GM13976 (cell line): ENCODE data around the gene GLT6D1.
A peak's percentile ranks its signal among the peaks of the same experiment; 100 is the strongest.
"Not testable (repeated sequence)": the region's sequence is repeated elsewhere in the genome, so short reads cannot be mapped to it uniquely, and the experiment has no call there.

Experiments used
- DNase-seq: peaks from one replicate; pipeline ENCODE4 v3.0.0; 2012; ENCODE audit warnings: low spot score
- CTCF ChIP-seq: IDR thresholded peaks from 2 replicates; pipeline ENCODE4 v1.5.1; 2012; ENCODE audit warnings: borderline replicate concordance, mild to moderate bottlenecking; ENCODE audit not compliant: insufficient read depth; ENCODE audit errors: extremely low read depth, missing control alignments, control extremely low read depth
- in situ Hi-C: fragments of 300-500 bp; cut with MboI; formaldehyde crosslinking; loops from one replicate; pipeline ENCODE4 v1.12.0; 2022; ENCODE audit warnings: low sequenced_read_pairs, mixed read lengths, inconsistent platforms; ENCODE audit not compliant: unreplicated experiment

Gene GLT6D1

GRCh38 chr9:135671591-135672041 is 32.3 kb upstream of the GLT6D1 start:
- DNase-seq = no peak
- TF ChIP-seq CTCF = no peak
- in situ Hi-C loops = no loop called here

- in situ Hi-C loops = no loop called here
- DNase-seq = no peak
- TF ChIP-seq CTCF = no peak
Measured at GRCh38 chr9:135670721-135671590, 31.6 kb upstream of the GLT6D1 start.

GRCh38 chr9:135669616-135670285 is 30.4 kb upstream of the GLT6D1 start:
- no peak for DNase-seq
- no peak for TF ChIP-seq CTCF
- in situ Hi-C loops = no loop called here

- DNase-seq, in situ Hi-C loops: not testable (repeated sequence)
Measured at GRCh38 chr9:135669018-135669417, 29.7 kb upstream of the GLT6D1 start.

- no peak for TF ChIP-seq CTCF
- in situ Hi-C loops = no loop called here
- DNase-seq = peak; percentile 13
Measured at GRCh38 chr9:135667463-135668001, 28.2 kb upstream of the GLT6D1 start.

- in situ Hi-C loops = no loop called here
- no peak for TF ChIP-seq CTCF
- DNase-seq = peak; percentile 22
Measured at GRCh38 chr9:135666534-135667462, 27.5 kb upstream of the GLT6D1 start.
